ENCODE measurements around the gene MARS2. TPM values are rescaled to one million over a fixed set of nuclear protein-coding genes. Genes with fewer than 3 reads are reported as not detected.
"Not testable (repeated sequence)": the region's sequence is repeated elsewhere in the genome, so short reads cannot be mapped to it uniquely, and the experiment has no call there.

MARS2 gene
- total RNA-seq, 1 experiment from 2014 or later, result 13.1 TPM

- DNase-seq (ENCODE audit: low read depth), result peak; percentile 7
Measured at GRCh38 chr2:197705912-197706838, 1.0 kb downstream of the MARS2 start.

GRCh38 chr2:197706839-197707207, 1.7 kb downstream of the MARS2 start:
- DNase-seq (ENCODE audit: low read depth), result no peak

- peak; percentile 48 for DNase-seq (ENCODE audit: low read depth)
Measured at GRCh38 chr2:197707316-197708213, 2.4 kb downstream of the MARS2 start.

GRCh38 chr2:197708331-197708730, 3.2 kb downstream of the MARS2 start:
- peak; percentile 57 for DNase-seq (ENCODE audit: low read depth)

GRCh38 chr2:197709140-197709539, 4.0 kb downstream of the MARS2 start:
- DNase-seq (ENCODE audit: low read depth), result not testable (repeated sequence)

- no peak for DNase-seq (ENCODE audit: low read depth)
Measured at GRCh38 chr2:197710424-197711042, 5.4 kb downstream of the MARS2 start.

GRCh38 chr2:197711578-197711977, 6.4 kb downstream of the MARS2 start:
- peak; percentile 31 for DNase-seq (ENCODE audit: low read depth)

- no peak for DNase-seq (ENCODE audit: low read depth)
Measured at GRCh38 chr2:197713271-197713670, 8.1 kb downstream of the MARS2 start.

- no peak for DNase-seq (ENCODE audit: low read depth)
Measured at GRCh38 chr2:197717863-197718262, 12.7 kb downstream of the MARS2 start.

- no peak for DNase-seq (ENCODE audit: low read depth)
Measured at GRCh38 chr2:197727011-197727410, 21.8 kb downstream of the MARS2 start.

- DNase-seq (ENCODE audit: low read depth), result not testable (repeated sequence)
Measured at GRCh38 chr2:197728555-197729544, 23.7 kb downstream of the MARS2 start.

GRCh38 chr2:197740200-197740599, 35.0 kb downstream of the MARS2 start:
- DNase-seq (ENCODE audit: low read depth), result no peak

Other genes starting within 250 kb of the MARS2 start
- gene HSPD1, start 205.5 kb upstream of the MARS2 start, total RNA-seq (2014; rRNA removed; shearing (Covaris generic)), result 475 and 581 TPM in 2 replicates
- 266 and 324 TPM in 2 replicates for gene HSPE1, start 205.0 kb upstream of the MARS2 start, total RNA-seq (2014; rRNA removed; shearing (Covaris generic))
- gene MOB4, start 189.3 kb upstream of the MARS2 start, total RNA-seq (2014; rRNA removed; shearing (Covaris generic)), result 20.1 and 26.2 TPM in 2 replicates
- not detected in 2 replicates for gene RFTN2, start 29.8 kb upstream of the MARS2 start, total RNA-seq (2014; rRNA removed; shearing (Covaris generic))
- gene BOLL, start 80.0 kb downstream of the MARS2 start, total RNA-seq (2014; rRNA removed; shearing (Covaris generic)), result not detected in 2 replicates
- gene PLCL1, start 99.2 kb downstream of the MARS2 start, total RNA-seq (2014; rRNA removed; shearing (Covaris generic)), result 0.07 and 0.16 TPM in 2 replicates